ENCODE measurements around the gene RIMBP2.
"Not testable (repeated sequence)": the region's sequence is repeated elsewhere in the genome, so short reads cannot be mapped to it uniquely, and the experiment has no call there.

The RIMBP2 gene

DNA sequence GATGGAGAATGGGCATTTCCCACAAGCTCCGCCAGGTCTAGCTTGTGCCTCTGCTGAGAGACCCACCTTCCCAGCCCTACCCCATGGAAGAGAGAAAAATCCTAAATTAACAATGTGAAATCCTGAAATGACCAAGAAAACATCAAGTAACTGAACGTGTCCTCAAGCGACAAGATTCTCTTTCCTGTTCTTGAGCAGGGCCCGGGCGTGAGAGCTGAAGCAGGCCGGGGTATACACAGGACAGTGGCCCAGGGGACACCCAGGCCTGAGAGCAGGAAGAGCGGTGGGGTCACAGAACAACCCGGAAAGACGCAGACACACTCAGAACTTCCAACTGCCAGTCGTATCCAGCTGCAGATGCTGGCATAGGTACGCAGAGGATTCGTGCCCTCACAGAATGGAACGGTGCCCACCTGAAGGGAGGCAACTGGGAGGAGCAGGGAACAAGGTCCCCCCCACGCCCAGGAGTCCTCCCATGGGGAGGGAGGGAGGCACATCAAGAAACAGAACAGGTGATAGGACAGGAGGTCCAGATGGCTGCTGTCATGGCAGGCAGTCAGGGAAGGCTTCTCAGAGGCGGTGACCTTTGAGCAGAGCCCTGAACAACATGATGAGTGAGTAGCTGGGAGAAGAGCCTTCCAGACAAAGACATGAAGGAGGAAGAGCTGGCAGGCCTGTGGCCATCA, 9.1 kb downstream of the RIMBP2 start:
- no peak for DNase-seq (ENCODE audit: low spot score)

DNA sequence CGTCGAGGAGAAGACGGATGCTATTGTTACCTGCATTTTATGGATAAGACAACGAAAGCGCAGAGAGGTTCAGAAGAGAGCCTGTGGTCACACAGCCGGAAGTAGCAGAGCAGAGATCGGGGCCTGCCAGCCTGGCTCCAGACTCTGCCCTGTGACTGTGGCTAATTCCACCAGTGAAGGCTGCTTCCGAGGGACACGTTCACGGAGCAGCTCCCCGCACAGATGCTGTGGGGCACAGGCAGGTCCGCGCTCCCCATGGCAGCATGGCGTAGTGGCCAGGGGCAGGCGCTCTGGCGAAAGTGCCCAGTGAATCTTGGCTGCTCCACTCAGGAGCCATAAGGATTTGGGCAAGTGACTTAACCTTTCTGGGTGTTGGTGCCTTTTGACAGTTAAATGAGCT, 9.8 kb downstream of the RIMBP2 start:
- DNase-seq (ENCODE audit: low spot score): no peak

DNA sequence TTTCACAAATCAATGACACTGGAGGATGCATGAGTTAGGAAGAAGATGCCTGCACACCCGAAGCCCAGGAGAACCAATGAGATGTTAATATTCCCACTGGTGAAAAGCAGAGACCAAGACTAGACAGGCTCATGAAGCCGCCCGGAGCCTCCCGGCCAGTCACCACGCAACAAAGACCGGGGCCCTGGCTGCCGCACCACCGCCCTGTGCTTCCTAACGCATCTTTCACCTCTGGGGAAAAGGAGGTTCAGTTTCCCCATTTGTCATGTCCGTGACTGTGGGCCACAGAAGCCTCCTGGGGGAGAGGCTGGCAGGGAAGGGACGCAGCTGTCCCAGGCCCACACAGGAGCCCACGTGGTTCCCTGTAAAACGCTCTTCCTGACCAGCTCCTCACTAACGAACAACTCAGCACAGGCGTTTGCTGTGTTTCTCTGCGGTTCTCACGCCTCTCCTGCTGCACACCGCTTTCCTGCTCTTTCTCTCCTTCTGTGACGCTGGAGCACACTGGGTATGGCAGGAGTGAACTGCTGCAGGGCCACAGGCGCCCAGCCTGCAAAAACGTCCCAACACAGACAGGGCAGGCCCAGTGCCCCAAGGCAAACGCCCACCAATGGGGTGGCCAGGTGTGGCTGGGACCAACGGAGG, 10.8 kb downstream of the RIMBP2 start:
- DNase-seq (ENCODE audit: low spot score): no peak

DNA sequence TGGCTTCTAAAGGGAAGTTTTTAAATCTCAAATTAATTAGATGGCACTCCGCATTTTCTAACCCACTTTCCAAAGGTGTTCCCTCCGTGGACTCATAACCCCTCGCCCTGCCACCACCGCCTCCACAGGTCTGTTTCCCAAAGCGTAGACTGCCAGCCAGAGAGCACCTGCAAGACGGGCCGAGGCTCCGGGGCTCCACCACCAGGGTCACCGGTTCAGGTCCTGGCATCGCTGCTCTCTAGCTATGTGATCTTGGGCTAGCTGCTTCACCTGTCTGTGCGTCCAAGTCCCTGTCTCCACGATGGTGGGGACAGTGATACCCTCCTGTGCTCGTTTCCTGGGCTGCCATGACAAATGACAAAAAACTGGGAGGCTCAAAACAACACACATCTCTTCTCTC, 11.5 kb downstream of the RIMBP2 start:
- DNase-seq (ENCODE audit: low spot score): no peak

DNA sequence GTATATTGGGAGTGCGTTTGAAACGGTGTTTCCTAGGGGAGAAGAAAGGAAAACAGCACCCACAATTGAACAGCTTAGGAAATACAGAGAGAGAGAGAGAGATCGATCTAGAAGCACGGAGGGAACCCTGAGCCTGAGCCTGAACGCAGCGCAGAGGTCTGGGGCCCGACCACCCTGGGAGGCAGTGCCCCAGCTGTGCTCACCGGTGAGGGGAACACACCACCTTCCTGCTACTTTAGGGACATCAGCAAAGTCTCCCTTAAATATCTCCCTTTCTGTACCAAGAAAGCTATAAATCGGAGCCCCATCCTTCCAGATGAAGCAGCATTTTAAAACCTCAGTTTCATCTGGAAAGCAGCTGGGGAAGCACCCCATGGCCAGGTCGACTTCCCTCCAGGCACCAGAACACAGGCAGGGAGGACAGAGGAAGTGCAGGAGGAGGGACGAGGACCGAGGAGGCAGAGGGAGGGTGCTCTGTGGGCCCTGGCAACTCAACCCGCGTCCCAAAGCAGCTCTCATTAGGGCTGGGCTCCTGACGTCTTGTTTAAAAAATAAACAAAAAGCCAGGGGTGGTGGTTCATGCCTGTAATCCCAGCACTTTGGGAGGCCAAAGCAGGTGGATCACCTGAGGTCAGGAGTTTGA, 12.2 kb downstream of the RIMBP2 start:
- DNase-seq (ENCODE audit: low spot score): no peak

DNA sequence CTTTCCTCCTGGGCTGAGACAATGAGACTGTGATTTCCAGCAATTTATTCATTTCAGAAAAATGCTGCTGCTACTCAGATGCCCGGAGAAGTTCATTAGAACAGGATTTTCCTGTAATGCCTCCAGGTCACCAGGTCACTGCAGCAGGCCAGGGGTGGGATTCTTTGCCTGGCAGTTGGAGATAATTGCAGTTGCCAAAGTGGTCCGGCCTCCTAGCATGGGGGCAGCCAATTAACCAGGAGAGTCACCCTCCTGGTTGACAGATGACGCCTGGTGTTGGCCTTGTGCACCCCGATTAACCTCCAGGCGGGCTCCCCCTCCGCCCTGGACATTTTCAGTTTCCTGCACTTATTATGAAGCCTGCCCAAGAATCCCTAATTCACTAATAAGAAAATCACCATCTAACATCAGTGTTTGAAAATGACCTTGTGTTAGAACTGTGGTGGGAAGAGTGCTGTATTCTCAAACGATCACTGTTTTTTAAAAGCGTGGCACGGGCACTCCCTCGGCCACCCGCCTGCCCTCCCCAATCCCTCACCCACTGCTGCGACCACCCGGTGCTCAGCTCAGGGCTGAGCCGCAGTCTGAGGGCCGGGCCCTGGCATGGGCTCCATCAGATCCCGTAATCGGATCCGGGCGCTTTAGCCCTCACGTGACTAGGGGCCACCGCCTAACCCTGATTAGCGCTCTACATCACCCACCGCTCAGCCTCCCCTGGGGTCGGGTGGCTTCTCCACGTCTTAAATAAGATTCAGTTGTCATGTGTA, 12.9 kb downstream of the RIMBP2 start:
- no peak for DNase-seq (ENCODE audit: low spot score)

DNA sequence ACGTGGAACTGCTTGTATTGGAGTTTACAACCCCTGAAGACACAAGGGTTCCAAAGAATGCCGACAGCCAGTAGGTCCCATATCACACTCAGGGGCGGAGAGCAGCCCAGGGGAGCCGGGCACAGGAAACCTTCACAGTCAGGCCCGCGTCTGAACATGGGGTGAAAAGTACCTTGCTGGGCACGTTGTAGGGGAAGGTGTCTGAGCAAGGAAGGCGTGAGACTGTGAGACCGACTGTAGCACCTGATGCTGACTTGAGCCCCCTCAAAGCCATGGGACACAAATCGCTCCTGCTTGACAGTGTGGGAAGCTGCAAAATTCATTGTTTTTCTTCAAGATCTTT, 14.7 kb downstream of the RIMBP2 start:
- DNase-seq (ENCODE audit: low spot score): no peak

DNA sequence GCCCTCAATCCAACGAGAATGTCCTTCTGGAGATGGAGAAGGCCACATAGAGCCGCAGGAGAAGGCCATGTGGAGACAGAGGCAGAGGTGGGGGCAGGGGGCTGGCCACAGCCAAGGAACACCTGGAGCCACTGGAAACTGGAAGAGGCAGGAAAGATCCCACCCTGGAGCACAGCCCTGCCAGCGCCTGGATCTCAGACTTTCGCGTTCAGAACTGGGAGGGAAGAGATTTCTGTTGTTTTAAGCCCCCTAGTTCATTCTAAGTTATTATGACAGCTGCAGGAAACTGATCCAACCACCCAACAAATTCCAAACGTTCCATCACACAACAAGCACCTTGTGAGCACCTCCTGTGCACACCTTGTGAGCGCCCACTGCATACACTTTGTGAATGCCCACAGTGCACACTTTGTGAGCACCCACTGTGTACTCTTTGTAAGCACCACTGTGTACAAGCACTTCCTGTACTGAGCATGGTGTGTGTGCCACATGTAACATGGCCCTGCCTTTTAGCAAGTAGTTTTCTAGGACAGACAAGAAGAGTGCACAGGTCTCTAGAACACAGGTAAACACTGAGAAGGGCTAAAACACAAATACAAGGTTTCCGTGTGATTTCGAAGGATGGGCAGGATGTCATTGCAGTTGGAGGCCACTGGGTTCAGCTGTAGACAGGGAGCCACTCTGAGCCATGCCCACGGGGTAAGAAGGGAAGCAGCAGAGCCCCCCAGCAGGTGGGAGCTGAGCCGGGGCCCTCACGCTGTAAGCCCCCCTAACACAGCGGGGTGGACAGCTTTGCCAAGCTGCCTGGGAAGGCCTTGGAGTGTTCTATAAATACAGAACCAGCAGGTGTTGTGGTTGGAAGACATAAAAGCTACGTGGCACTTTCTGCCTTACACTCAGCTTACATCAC, 15.4 kb downstream of the RIMBP2 start:
- no peak for DNase-seq (ENCODE audit: low spot score)

DNA sequence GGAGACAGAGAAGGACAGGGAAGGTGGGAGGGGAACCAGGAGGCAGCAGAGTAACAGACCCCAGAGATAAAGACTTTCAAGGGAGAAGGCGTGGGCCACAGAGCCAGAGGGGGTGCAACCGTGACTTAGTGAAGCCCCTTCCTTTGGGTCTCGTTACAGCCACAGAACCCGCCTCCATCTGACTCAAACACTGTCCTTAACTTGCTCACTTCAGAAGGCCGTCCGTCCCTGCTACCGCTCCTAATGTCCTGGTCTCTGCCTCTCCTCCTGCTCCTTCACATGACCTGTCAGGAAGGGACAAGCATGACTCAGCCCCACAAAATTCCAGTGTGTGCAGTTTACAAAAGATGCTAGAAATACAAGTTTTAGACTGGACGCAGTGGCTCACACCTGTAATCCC, 18.0 kb downstream of the RIMBP2 start:
- no peak for DNase-seq (ENCODE audit: low spot score)

DNA sequence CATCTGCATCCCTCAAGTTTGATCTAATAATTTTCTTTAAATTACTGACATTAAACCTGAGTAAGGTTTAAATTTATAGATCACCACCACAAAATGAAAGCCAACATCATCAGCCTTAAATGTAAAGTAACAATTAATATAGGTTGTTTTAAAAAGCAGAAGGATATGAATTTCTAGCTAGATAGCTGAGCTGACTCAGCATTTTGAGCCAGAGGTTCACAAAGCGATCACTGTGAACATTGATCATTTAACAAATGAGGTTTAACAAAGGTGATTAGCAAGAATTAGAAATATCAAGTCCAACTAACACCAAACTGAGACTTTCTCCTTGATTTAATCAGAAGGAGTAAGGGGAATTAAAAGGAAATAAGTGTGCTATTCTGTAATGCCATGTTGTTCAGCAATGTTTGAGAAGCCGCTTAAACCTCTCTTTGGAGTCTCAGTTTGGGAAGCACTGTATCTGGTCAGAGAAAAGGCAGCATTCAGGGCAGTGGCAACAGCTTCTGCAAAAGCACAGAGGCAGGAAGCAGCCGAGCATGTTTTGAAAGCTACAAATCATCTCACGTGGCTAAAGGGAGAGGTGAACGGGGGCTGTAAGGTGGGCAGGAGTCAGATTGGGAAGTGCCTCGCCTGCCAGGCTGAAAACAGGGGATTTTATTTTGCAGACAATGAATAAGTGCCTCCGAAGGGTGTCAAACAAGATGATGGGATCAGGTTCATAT, 19.6 kb downstream of the RIMBP2 start:
- DNase-seq (ENCODE audit: low spot score): no peak

DNA sequence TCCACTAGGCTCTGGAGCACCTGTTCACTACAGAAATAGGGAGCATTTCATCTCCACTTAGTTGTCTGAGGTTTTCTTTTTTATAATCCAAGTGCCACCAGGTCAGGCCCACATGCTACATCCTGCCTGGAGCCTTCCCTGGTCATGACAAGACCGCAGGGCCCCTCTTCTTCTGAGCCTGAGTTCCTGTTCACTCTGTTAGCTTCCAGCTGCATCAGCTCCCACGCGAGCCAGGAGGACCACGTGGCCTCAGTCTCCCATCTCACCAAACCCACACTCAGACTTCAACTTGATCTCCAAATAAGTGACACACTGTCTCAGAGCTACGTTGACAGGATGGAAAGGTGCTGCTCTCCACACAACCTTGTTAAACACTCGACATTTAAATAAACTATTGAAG, 21.0 kb downstream of the RIMBP2 start:
- DNase-seq (ENCODE audit: low spot score): no peak

DNA sequence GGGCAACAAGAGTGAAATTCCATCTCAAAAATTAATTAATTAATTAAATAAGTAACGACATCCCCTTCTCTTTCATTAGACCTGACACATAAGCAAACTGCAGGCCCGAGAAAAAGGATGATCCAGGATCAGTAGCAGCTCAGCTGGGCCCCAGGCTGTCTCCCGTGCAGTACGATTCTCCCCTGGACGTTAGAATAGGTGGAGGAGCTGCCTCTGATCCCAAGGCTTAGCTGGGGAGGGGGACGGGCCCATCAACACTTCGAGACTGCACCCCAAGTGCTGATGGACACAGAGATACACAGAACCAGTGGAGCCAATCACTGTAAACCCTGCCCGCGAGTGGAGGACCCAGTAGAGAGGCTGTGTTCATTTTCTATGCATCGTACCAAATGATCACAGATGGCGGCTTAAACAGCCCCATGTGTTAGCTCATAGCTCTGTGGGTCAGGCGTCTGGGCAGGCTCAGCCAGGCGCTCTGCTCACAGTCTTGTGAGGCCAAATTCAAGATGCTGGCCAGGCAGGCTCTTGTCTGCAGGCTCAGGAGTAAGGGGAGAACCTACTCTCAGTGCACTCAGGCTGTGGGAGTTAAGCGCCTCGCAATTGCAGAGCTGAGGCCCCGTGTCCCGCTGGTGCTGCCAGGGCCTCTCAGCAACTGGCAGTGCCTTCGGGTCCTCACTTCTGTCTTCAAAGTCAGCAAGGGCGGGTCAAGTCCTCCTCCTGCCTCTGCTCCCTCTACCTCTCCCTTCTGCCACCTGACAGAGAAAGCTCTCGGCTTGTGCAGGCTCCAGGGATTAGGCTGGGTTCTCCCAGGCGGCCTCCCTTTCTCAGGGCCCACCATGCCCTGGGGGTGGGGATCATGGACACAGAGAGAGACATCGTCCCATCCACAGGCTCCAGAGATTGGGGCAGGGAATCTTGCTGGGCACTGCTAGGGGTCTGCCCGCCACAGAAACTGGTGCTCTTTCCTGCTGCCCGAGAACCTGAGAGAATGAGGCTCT, 26.4 kb downstream of the RIMBP2 start:
- no peak for DNase-seq (ENCODE audit: low spot score)

DNA sequence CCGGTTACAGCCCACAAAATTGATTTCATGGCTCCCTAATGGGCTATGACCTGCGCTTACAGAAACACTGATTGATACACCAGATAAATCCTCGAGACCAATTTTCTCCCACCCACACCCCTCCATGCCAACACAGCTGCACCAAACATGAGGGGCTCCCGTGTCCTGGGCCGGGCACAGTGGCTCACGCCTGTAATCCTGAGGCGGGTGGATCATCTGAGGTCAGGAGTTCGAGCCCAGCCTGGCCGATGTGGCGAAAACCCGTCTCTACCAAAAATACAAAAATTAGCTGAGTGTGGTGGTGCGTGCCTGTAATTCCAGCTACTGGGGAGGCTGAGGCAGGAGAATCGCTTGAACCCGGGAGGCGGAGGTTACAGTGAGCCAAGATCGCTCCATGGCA, 27.1 kb downstream of the RIMBP2 start:
- DNase-seq (ENCODE audit: low spot score): not testable (repeated sequence)

DNA sequence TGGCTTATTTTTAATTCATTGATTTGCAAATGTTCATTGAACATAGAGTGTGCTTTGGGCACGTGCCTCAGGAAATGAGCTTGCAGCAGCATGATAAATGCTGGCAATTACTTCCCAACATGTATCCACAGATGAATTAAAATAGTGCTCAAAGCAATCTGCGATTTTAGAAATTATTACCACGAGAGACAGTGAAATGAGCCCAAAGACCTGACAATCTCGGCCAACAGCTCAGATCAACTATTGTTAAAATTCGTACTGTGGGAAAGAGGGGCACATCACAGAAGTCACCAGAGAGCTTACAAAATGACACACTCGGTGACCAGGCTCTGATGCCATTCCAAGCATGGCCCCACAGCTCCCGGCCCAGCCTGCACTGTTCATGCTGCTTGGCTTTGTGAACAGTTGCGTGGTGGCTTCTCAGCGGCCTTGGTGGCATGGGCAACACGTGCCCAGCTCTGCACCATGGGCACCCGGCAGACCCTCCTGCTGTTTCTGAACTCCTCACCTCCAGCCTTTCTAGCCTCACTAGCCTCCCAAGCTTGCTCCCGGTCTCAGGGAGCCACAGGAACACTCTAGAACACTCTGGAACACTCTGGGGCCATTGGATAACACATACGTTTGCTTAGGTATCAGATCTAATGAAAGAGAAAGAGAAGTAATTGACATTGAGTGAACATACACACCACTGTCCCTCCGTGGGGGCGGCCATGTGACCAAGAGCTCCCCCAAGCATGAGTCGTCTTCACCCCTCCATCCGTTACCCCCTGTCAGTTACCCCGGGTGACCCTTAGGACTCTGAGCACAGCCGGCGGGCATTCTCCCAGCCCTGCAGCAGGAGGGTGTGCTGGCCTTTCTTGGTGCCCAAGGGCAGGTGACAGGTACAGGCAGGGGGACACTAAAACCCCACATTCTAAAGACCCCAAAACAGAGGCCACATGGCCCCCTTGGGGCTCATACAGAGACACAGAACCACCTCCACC, 28.0 kb downstream of the RIMBP2 start:
- no peak for DNase-seq (ENCODE audit: low spot score)

DNA sequence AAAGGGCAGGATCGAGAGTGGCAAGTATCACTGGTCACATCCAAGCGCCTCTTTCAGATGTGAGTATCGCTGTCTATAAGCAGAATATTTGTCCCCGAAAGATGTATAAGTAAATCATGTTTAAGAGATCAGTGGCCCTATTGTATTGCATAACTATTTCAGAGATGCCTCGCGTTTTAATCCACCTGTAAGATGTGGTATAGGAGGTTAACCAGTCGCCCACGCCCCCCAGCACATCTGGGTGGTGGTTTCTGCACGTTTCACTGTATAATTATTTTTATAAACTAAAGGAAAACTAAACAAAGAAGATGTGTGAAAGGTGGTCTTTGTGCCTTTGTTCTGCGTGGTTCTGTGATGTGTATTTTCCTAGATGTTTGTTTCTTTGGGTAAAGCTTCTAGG, 28.9 kb downstream of the RIMBP2 start:
- no peak for DNase-seq (ENCODE audit: low spot score)

DNA sequence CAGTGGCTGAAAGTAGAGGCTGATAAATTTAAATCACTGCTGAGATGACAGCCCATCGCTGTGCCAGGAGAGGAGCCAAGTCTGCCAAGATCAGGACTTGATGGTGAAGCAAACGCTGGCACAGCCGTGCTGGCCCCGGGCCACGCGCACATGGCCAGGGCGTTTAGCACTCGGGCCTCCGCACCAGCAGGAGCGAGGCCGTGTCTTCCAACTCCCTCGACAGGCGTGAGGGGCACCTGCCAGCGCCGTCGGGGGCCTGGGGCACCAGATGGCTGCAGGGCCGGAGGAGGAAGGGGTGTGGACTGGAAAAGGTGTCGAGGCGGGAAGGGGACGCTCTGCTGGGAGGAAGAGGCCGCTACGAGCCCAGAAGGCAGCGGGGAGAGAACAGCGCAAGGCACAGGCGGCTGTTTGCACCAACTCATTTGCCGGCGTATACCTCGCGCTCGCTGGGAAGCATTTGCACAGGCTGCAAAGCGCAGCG, 29.5 kb downstream of the RIMBP2 start:
- DNase-seq (ENCODE audit: low spot score): no peak

DNA sequence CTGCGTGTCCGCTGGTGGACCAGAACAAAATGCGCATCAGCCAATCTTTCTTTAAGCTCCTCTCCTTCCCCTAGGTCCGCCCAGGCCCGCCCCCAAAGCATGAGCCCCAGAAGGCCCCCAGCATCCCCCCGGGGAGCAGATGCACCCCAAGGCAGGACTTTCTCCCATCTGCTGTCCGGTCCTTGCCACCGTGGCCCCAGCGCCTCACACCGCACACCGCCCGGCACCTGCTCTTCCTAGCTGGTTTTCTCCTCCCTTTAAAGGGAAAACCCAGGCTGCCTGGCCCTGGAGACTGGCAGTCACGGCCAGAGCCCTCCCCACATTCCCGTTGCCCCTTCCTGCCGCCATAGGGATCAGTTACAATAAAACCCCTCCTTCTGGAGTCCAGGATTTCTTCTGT, 30.2 kb downstream of the RIMBP2 start:
- no peak for DNase-seq (ENCODE audit: low spot score)

DNA sequence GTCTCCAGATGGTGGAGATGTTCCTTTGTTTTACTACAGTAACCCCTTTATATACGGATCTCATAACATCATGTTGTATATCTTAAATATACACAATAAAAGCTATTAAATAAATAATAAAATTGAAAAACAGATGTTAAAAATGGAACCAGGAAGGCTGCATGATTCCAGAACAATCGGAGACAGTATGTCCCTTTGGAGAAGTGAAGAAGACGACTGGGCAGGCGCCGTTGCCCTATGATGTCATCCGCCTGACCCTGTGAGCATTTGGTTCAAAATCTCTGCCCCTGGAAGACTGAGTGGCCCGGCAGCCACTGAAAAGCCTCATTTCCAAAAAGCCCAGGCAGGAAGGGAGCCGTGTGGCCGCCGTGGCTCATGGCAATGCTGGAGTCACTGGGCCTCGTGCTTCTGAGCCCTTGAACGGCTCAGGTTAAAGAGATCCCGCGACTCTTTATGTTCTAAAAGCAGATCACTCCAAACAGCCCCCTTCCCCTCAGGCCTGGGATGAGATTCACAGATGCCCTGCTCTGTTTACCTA, 30.8 kb downstream of the RIMBP2 start:
- DNase-seq (ENCODE audit: low spot score): no peak

Data from hematopoietic multipotent progenitor cell treated with erythropoietin and hydrocortisone succinate and interleukin-3 and kit ligand, for 17 days (in vitro differentiated cells).